Activated CD8-positive, alpha-beta memory T cell treated with anti-CD3 and anti-CD28 coated beads for 24 hours (primary cell): ENCODE measurements around the gene PDE4D.

Experiments
- DNase-seq: peaks from one replicate; pipeline ENCODE4 v3.0.0-alpha.2; 2020

PDE4D gene

DNA sequence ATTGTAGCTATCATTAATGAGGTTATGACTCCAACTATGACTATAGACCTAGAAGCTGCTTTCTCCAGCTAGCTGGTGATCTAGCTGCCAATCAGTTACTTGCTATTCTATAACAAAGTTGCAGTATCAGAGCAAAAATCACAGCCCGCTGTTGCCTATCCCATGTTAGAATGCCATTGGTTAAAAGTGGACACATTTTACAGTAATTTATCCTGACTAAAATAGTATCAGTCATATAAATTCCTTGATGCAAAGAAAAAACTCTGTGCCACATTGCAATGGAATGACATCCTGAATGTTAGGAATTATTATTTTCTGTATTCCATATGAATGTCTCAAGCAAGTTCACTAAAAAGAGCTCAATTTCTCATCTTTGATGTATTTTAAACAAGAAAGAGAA lies 626.5 kb downstream of the PDE4D start:
- no peak for DNase-seq

DNA sequence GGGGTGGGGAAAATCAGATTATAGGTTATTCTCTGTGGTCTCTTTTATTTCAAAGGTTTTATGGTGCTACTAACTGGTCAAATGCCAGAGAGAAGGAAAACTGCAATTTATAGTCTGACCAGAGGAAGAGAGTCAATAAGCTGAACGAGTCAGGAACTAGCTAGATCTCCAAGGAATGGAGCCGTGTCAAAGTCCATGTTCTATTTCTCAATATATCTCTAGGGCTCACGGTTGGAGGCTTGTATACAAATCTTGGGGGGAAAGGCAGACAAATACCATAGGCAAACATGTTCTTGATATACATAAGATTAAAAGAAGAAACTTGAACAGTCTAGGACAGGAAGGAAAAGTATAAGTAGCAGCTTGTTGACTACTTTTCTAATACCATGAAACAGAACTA lies 627.1 kb downstream of the PDE4D start:
- DNase-seq: no peak

DNA sequence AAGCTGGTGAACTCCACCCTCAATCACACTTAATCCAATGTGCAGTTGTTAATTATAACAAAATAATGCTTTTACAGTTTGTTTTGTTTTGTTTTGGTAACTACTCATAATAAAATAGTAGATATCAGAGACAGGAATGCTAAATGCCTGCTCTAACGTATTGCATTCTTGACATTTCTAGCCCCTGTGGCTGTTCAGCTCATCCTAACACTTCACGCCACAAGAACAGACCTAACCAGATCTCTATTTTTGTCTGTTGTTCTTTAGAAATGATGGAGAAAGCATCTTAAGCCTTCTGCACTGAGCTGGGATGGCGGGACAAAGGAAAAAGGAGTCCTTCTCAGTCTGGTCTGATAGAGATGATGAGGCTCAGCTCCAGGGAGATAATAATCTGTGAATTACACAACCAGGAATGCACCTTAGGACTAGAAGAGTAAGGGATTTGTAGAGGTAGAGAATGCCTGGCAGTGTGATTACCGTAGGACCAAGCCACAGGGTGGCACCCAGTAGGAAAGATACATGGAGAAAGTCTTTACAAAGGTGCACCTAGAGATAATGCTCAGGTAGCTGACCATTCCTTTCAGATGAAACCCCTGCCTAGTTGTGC lies 628.8 kb downstream of the PDE4D start:
- DNase-seq: no peak

DNA sequence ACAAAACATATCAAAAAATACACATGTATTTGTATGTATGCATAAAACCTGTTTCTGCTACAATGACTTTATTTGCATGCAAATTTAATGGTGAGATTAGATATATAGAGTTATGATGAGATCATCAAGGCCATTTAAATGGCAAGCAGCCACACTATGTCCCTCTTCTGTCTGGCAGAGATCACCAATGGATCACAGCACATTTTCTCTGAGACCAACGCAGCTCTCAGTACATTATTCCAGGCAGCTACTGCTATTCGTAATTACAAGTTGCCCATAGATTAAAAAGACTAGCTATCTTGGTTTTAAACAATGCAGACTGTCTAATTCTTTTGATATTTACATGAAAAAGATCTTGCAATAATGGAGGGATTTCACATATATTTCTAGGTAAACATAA lies 629.5 kb downstream of the PDE4D start:
- DNase-seq: no peak

DNA sequence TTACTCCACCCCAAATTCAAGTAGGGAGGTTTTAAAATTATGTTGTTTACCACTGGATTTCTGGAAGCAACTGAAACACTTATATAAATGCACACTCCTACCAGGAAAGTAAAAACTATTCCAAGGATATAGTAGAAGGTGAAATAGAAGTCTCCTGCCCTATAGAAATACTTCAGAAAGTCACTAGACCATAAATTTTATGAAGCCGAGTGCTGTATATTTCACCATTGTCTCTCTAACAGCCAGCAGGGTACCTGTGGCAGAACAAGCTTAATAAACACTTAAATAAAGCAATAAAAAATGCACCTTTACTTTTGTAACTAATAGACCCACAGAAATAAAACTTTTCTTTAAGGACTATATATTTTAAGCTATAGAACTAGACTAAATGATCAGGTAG lies 631.6 kb downstream of the PDE4D start:
- DNase-seq: no peak

DNA sequence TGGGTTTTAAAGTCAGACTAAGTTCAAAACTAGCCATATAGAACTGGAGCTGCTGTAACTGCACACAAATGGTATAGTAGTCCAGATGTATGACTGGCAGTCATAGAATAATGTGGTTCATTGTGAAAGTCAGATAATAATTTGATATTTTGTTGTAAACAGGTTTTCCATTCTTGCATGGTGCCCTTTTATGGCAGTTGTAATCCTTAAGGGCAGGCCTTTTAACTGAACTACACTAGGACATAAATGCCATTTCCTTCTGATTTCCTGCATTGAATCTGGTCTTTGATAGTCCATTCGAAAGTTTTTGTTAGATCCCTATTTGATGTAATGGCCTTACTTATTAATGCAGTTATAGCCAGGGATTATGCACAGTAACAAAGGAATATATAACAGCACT lies 632.6 kb downstream of the PDE4D start:
- DNase-seq: no peak

DNA sequence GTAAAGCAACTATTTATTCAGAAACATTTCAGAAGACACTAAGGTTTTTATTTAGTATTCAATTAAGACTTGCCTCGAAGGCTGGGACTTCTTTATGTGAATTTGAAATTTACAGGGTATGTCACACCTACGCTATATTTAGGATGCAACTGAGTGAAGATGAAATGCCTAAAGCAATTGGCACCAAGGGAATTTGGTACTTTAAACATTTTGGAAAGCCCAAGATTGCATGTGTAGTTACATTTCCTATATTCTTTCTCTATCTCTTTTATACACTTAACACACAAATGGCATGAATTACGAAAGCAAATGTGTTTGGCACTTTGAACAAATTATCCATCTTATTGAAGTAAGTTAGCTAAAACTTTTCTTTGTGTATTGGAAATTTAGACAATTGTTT lies 633.3 kb downstream of the PDE4D start:
- DNase-seq: no peak

DNA sequence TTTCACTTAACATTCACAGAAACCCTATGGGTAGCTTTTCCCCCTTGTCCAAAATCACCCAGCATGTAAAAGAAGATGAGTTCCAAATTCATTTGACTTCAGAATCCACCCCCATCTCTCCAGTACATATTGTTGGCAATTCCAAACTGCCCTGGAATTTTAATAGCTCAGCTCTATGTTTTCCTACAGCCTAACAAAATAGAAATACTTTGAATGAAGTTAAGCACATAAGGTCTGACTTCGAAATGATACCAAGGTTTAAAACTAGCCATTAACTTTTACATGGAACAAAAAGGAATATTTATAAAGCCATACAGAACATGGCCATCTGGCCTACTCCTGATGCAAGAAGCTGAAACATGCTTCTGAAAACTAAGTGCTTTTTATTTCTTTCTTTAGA lies 634.3 kb downstream of the PDE4D start:
- no peak for DNase-seq

DNA sequence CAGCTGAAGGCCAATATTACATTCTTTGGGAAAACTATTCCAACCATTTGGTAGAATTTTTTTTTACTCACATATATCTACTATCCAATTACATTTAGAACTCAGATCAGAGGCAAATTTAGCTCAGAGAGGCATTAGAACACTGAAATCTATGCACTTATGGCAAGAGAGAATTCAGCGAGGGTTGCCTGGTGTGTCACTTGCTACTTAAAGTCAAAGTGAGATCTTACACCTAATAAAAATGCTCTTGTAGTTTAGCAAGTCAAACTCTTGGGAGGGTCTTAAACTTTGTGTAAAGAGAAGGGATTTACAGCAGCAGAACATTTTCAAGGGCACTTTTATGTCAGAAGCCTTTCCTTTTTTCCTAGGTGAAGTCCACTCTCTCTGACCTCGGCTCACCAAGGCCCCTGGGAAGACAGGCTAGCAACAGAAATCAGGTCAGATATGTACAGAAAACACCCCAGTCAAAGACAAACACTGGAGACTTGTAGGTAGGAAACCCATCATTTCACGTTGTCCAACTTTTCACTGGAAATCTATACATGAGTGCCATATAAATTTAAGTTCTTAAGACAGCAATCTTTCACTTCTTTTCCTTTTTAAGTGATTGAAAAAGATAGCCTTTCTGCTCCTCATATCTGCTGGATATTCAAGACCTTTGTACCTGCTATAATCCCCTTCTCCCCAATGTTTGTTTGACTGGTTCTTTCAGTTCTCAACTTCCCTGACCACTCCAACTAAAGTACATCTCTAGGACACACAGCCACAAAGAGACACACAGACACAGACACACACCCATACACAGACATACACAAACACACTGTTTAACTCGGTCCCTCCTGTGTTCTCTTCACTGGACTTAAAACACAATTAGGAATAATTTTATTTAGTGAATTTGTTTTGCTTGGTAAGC lies 635.8 kb downstream of the PDE4D start:
- no peak for DNase-seq

DNA sequence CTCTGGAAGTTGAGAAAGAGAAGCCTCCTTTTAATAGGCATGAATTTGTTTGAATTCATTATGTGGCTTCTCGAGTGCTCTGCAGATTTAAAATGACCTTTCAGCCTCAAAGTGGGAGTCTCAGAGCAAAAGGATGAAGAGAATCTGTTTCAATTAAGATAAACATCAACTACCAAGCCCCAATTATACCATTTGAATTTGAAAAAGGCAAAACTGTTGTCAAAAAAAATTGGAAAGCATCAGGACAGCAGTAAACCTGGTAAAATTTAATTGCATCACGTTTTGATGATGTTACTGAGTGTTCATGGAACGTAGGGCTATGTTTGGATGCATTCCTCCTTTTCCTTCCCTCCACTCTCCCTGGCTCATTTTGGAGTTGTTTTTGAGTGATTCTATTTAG lies 637.2 kb downstream of the PDE4D start:
- DNase-seq: no peak

DNA sequence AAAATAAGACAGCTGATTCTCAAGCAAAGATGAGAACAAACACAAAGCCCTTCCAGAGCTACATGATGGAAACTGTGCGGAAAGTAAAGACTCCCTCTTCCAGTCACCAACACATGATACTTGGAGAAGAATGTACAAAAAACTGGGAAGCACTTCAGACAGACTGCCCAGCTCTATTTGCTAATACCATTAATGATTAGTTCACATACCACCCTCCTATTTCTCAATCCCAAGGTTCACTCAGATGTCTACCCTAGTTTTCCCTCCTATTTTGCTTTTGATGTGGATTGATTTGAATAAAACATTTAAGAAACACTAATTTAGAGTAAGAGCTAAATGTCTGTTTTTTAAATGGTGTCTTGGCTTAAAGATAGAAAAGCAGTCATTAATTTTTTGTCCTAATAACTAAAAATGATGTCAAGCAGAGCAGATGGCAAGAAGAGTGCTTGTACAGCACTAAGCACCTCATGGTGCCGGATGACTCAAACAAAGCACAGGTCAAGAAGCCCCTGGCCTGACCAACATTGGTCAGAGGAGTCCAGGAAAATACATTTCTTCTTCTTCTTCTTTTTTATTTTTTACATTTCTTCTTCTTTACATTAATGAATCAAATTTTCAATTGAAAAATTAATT lies 639.4 kb downstream of the PDE4D start:
- no peak for DNase-seq

DNA sequence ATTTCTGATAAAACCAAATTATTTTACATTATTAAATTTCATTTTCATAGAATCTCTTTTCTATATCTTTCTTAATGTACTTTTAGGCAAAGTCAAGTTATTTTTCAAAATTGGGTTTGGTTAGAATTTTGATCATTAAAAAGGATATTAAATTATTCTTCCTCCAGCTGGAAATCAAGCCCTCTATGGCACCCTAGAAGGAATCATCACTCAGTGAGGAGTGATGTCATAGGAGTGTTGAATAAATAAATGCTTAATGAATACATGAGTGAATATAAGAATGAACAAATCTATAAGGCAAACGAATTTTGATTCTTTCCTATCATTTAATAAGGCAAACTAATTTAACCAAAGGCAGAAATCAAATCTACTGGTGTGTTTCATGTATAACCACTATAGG lies 639.9 kb downstream of the PDE4D start:
- no peak for DNase-seq

DNA sequence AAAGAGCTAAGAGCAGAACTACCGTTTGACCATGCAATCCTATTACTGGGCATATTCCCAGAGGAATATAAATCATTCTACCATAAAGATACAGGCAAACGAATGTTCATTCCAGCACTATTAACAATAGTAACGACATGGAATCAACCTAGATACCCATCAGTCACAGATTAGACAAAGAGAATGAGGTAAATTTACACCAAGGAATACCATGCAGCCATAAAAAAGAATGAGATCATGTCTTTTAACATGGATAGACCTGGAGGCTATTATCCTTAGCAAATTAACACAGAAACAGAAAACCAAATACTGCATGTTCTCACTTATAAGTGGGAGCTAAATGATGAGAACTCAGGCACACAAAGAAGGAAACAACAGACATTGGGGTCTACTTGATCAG lies 641.9 kb downstream of the PDE4D start:
- DNase-seq: no peak

DNA sequence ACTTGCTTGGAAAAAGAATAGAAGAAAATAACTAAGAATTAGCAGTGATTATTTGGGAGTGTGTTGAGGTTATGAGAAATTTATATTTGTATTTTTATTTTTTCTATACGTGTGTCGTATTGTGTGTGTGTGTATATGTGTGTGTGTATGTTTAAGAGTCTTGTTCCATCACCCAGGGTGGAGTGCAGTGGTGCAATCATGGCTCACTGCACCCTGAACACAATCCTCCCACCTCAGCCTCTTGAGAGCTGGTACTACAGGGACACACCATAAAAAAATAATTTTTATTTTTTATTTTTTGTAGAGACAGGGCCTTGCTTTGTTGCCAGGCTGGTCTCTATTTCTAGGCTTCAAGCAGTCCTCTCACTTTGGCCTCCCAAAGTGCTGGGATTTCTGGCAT lies 643.8 kb downstream of the PDE4D start:
- no peak for DNase-seq

DNA sequence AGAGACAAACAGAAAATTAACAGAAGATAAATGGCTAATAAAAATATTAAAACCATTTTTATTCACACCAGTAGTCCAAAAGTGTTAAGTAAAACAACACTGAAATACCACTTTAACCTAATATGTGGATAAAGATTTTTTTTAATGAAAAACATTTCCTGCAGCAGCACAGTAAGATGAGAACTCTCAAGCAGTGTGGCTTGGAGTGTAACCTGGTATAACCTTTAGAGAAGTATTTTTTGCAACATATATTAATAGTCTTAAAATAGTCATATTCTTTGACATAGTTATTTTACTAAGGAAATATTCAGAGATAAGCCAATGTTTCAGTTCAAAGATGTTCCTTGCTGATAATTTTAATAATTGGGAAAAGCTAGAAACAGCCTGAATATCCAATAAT lies 644.4 kb downstream of the PDE4D start:
- no peak for DNase-seq

DNA sequence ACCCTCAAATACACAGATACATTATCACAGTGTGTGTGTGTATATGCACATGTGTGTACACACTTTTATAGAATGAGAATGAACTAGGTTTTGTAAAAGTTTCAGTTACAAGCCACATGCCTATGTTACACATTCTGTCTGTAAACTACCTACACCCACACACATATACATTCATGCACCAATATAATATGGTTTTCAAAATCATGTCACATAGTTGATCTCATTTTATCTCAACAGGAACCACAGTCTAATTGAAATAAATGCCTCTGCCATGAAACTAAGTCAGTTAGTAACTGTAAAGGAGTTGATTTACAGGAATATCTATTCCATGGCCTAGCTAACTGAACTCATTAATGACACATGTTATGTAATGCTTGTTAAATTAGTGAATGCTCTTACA lies 646.6 kb downstream of the PDE4D start:
- DNase-seq: no peak

DNA sequence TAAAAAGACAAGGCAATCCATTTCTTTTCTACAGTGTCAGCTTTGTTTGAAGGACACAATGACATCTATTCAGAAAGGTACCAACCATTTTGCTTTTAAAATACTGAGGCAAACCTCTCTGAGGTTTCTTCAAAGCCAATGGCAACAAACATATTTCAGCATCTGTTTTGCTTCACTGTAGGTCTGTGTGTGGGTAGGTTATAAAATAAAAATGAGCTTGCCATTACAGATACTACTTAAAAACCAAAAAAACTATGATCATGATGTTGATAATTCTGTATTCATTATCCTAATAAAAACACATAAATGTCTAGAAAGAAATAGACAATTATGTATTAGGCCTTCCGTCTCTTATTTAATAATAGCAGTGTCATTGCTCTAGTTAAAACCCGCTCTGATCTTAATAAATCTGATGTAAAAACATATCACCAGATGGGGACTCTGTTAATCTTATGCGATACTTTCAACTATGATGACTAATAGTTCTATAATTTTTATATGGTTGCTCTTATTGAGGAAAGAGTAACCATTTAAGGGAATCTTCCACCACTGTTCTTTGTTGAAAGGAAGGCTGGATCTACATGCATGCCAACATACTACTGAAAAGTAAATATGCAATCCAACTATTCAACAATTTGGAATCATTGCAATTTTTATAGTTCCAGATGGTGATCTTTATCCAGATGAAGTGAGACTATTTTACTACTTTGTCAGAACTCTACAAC lies 647.2 kb downstream of the PDE4D start:
- DNase-seq: no peak

DNA sequence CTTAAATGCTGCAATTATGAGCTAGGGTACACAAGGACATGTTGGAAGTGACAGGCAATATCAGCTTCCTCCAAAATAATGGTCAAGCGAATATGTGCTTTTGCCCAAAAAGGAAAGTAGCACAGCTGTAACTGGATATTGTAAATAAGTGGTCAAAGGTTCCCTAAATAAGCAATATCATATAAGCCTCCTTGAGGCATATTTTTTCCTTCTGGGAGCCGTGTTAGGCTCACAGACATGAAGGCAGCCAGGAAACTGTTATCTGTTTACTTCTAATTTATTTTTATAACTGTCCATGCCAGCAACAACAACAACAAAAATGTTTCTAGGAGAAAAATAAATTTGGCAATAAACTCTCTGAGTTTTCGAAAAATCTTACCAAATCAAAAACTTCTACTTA lies 648.3 kb downstream of the PDE4D start:
- no peak for DNase-seq

DNA sequence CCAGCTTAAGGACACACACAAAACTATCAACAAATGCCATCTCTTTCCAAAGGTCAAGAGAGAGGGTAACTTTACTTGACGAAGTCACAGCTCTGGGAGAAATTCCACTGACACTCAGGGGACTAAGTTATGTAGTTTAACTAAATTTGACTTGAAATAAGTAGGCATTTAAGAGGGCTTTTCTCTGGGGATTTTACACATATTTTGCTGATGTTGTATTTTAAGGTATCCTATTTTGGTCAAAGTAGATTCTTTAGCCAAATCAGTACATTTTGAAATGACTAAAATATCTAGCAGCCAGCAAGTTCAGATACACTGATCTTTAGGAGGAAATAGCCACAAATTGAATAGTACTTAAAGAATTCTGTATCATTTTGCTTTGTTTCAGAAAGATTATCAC lies 652.0 kb downstream of the PDE4D start:
- no peak for DNase-seq

DNA sequence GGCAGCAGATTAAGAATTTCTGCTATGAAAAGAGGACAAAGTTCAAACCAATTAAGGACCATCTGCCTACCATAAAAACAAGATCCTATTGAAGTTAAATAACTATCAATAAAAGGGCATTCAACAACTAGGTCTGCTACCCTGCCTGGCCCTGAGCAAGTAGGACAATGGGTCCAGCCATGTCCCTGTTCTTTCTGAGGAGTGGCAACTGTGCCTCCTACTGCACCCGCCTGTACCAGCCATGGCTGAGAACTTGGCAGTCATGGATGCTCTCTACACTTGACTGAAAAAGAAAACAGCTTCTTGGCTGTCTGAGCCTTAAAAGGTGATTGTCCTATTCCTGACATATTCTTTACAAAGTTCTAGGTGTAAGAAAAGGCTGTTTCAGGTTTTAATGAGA lies 652.4 kb downstream of the PDE4D start:
- DNase-seq: no peak

DNA sequence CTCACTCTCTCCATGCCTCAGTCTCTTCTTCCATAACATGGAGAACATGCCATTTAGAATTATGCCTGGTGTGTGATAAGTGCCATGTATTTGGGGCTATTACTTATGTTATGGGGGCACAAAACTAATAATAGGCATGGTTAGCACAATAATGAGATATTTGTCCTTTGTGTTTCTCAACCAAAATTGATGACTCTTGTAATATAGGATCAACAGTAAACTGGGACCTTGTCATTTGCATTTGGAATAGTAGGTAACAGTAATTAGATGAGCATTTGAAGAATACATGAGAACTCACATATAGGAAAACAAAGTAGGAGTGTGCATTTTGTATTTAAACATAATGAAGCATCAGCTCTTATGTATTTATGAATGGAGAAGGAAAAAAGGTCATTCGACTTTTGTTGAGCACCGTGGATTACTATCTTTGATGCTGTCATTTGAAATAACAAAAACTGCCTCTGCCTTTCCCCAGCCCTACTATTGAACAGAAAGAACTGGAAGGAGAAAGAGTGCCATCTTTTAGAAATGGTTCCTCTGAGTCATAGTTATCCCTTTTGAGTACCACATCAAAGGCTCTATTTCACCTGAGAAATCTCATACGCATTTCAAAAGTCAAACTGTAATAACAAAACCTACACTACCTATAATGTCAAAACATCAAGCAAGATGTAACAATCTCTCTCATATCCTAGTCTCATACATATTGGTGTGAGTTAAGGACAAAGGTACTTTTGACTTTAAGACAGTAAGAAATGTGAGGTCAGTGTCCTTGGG lies 655.2 kb downstream of the PDE4D start:
- DNase-seq: no peak

DNA sequence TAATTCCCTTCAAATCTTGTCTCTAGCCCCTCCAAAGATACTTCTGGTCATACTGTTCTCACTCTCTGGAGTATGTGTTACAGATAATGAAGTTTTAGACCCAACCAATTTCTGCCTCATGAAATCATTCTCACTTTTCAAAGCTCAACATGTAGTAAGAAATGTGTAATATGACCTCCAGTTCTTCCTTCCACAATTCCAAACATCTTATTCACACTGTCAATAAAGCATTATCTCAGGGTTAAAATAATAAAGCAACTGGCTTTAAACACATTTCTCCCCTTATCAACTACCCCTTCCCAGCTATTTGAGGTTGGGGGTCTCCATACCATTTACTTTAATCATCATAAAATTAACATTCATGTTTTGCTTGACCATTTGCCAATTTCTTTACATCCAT lies 656.5 kb downstream of the PDE4D start:
- no peak for DNase-seq

DNA sequence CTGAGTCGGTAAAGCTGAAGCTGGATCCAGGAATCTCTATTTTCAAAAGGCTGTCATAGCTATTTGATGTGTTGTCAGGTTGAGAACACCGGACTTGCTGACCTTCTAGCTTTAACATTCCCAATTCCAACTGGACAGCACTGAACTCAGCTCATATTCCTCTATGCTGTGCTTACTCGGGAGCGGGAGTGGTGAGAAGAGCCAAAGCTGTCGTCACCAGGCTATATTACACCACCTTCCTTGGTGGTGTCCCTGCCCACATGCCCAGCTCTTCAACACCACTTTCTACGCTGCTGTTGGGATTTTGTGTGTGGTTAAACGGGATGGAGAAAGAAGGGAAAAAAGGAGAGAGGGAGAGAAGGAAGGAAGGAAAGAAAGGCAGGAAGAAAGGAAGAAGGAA lies 657.1 kb downstream of the PDE4D start:
- no peak for DNase-seq
